K562 (cell line): ENCODE data around the gene CLIC3.

Source experiments
- BHLHE40 ChIP-seq: IDR thresholded peaks from 2 replicates; pipeline ENCODE4 v1.6.1; 2011; ENCODE audit warnings: low read length, improper control_type of control experiment
- E2F8 ChIP-seq: fragments of 450-650 bp; IDR thresholded peaks from 2 replicates; pipeline ENCODE4 v1.7.1; 2018; ENCODE audit warnings: mild to moderate bottlenecking, low read depth; ENCODE audit not compliant: partially characterized antibody
- EZH2 ChIP-seq: IDR thresholded peaks from 2 replicates; pipeline ENCODE4 v1.6.1; 2012; ENCODE audit warnings: low read depth, mild to moderate bottlenecking, inconsistent platforms, low read length, borderline replicate concordance
- GABPA ChIP-seq: fragments of 200-800 bp; sonication (Bioruptor generic); conservative IDR thresholded peaks from 2 replicates; pipeline ENCODE4 v1.6.1; 2016; ENCODE audit warnings: low read depth, missing genetic modification characterization, missing compliant biosample characterization
- HDAC2 ChIP-seq: fragments of 450-650 bp; IDR thresholded peaks from 2 replicates; pipeline ENCODE4 v1.6.1; 2016; ENCODE audit warnings: mild to moderate bottlenecking
- MAFF ChIP-seq: IDR thresholded peaks from 2 replicates; pipeline ENCODE4 v1.6.1; 2012; ENCODE audit warnings: low read length, improper control_type of control experiment
- NR3C1 ChIP-seq: sonication (generic); formaldehyde crosslinking; IDR thresholded peaks from 2 replicates; pipeline ENCODE4 v1.8.1; 2022; ENCODE audit warnings: missing genetic modification reagents
- REST ChIP-seq, 2 experiments: fragments of 450-650 bp; formaldehyde crosslinking in 1 of 2; IDR thresholded peaks; 2 replicates each; pipeline versions ENCODE4 v1.4.0 to v1.6.1; 2014 to 2020; ENCODE audit warnings: mild to moderate bottlenecking in 2 of 2, borderline replicate concordance in 1 of 2, low read depth in 1 of 2
- TAF1 ChIP-seq: IDR thresholded peaks from 2 replicates; pipeline ENCODE4 v1.6.1; 2011; ENCODE audit warnings: mild to moderate bottlenecking, low read length, moderate library complexity; ENCODE audit not compliant: insufficient read depth, control insufficient read depth, severe bottlenecking; ENCODE audit errors: extremely low read depth
- TAF15 ChIP-seq: fragments of 200-400 bp; formaldehyde crosslinking; IDR thresholded peaks from 2 replicates; pipeline ENCODE4 v1.6.1; 2017; ENCODE audit warnings: mild to moderate bottlenecking, low read depth, low read length, moderate library complexity
- TEAD2 ChIP-seq: fragments of 450-650 bp; IDR thresholded peaks from 2 replicates; pipeline ENCODE4 v1.6.1; 2016; ENCODE audit warnings: missing genetic modification characterization, control low read depth, missing compliant biosample characterization
- TFE3 ChIP-seq: fragments of 450-650 bp; formaldehyde crosslinking; IDR thresholded peaks from 2 replicates; pipeline ENCODE4 v1.4.0; 2020; ENCODE audit warnings: mild to moderate bottlenecking, mixed read lengths
- TF ChIP-seq, protein P1 (sequence below), 3 experiments: IDR thresholded peaks in 2 of 3; conservative IDR thresholded peaks in 1 of 3; 2 replicates each; pipeline ENCODE4 v1.5.1; 2011 to 2012; ENCODE audit warnings: low read length in 3 of 3, mild to moderate bottlenecking in 3 of 3, control low read depth in 2 of 3, improper control_type of control experiment in 1 of 3, inconsistent platforms in 1 of 3, low read depth in 1 of 3, mixed read lengths in 1 of 3, moderate library complexity in 1 of 3; ENCODE audit not compliant: insufficient read depth in 2 of 3

GRCh38 chr9:136984464-136985026 lies 11.8 kb downstream of the CLIC3 start:
- TF ChIP-seq TAF15 (no peak), TAF1 (no peak), TFE3 (no peak), BHLHE40 (no peak), NR3C1 (CRISPR knock-in tag) (no peak), HDAC2 (no peak), REST (IDR thresholded peaks at IDR 0.05; ENCODE audit: borderline replicate concordance) (no peak), REST (CRISPR knock-in tag; IDR thresholded peaks at IDR 0.05; ENCODE audit: low read depth) (no peak), MAFF (no peak), GABPA (tag) (no peak), EZH2 (no peak), E2F8 (no peak), TEAD2 (no peak)
- TF ChIP-seq, protein P1, sequence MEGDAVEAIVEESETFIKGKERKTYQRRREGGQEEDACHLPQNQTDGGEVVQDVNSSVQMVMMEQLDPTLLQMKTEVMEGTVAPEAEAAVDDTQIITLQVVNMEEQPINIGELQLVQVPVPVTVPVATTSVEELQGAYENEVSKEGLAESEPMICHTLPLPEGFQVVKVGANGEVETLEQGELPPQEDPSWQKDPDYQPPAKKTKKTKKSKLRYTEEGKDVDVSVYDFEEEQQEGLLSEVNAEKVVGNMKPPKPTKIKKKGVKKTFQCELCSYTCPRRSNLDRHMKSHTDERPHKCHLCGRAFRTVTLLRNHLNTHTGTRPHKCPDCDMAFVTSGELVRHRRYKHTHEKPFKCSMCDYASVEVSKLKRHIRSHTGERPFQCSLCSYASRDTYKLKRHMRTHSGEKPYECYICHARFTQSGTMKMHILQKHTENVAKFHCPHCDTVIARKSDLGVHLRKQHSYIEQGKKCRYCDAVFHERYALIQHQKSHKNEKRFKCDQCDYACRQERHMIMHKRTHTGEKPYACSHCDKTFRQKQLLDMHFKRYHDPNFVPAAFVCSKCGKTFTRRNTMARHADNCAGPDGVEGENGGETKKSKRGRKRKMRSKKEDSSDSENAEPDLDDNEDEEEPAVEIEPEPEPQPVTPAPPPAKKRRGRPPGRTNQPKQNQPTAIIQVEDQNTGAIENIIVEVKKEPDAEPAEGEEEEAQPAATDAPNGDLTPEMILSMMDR (IDR thresholded peaks at IDR 0.05 in 2 of 3, conservative IDR thresholded peaks at IDR 0.05 in 1 of 3; ENCODE audit: insufficient read depth in 2 of 3, low read depth in 1 of 3, low read length in 3 of 3): no peak
